NCI-H2196 (cell line): ENCODE measurements around the gene IGF2BP3.
A peak's percentile ranks its signal among the peaks of the same experiment; 100 is the strongest.
"Not testable (repeated sequence)": the region's sequence is repeated elsewhere in the genome, so short reads cannot be mapped to it uniquely, and the experiment has no call there.

Experiments used
- DNase-seq: peaks from one replicate; lab custom pipeline; 2025; ENCODE audit not compliant: unreplicated experiment; lab: John Stamatoyannopoulos, UW

The IGF2BP3 gene

DNA sequence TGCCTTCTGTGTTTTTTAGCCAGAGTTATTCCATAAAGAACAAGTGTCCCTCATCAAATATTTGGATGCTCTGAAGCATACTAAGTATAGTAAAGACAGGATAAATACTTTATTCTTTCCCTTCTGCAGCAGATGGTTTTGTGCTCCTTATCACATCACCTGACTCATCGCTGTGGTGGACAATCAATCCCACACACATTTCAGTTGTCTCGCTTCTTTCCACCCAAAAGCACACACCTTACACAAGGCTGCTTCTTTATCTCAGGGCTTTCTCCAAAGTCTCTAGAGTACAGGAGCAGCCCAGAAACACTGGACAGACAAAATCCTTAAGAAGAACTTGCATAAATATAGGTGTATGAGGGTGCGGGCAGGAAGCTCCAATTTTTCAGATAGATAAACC lies 43.4 kb downstream of the IGF2BP3 start:
- no peak for DNase-seq

DNA sequence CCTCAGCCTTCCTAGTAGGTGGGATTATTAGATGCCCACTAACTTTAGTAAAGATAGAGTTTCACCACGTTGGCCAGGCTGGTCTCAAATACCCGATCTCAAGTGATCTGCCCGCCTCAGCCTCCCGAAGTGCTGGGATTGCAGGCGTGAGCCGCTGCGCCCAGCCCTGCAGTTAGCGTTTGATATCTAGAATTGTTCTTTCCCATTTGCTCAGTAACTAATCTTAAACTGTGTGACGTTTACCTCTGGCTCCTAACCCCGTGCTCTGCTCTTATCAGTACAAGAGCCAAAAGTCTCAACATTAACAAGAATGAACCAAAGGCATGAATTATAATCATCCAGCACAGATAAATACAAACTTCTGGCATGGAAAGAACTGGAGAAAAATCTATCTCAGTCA lies 47.4 kb downstream of the IGF2BP3 start:
- DNase-seq: no peak

DNA sequence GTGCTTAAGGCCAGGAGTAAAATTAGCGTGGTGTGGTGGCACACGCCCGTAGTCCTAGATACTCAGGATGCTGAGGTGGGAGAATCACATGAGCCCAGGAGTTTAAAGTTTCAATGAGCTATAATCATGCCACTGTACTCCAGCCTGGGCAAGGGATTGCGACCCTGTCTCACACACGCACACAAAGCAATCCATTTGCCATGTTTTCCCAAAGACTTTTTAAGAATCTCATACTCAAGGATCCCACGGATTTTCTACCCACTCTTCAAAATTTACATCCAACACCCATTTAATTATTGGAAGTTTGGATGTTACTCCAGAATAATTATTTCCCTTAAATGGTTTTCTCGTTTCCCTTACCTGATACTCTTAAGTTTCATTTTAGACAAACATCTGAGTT lies 47.9 kb downstream of the IGF2BP3 start:
- no peak for DNase-seq

DNA sequence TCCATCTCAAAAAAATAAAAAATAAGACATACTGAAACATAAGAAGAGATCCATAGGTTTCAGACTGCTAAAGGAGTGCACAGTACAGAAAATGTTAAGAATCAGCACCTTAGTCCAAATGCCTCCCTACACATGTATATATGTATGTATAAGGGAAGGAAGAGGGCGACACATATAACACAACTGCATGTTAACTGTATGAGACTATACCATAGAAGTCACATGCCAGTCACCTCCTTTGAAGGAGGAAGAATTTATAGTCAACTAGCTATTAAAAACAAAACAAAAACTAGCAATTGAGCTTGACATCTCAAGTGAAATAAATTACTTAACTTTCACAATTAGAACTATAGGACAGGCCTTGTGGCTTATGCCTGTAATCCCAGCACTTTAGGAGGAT lies 50.4 kb downstream of the IGF2BP3 start:
- no peak for DNase-seq

DNA sequence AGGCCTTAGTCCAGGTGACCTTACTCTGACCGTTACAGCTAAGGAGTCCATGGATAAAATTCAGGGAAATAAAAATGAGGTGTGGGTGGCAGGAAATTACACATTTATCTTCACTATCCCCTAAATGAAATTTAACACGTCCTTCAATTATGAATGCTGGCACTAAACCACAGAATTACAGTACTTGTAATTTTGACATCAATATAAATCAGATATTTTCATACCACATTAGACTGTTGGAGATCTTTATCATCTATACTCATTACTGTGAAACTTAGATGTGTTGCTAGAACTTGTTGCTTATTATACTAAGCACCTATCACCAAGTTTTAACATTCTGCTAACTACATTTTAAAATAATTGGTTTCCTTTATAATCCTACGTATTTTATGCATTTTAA lies 51.1 kb downstream of the IGF2BP3 start:
- no peak for DNase-seq

DNA sequence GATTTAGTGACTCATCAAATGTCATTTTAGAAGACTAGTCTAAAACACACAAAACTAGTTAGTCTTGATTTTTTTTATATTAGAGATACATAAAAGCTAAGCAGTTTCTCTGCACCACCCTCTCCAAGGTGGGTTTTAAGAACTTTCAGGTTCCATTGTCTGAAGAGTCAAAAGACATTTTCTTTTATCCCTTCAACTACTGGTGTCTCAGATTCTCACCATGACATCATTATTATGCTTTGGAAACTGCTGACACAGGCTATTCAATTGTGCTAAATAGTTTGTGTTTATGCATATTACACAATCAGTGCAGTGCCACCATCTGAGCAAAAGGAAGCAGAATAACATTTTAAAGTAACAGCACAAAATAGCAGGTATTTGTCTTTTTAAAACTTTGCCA lies 52.2 kb downstream of the IGF2BP3 start:
- no peak for DNase-seq

DNA sequence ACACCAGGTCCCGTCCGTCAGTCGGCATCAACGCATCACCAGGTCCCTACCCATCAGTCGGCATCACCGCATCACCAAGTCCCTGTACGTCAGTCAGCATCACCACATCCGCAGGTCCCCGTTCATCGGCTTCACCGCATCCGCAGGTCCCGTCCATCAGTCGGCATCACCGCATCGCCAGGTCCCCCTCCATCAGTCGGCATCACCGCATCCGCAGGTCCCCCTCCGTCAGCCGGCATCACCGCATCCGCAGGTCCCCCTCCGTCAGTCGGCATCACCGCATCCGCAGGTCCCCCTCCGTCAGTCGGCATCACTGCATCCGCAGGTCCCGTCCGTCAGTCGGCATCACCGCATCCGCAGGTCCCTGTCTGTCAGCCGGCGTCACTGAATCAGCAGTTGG lies 55.1 kb downstream of the IGF2BP3 start:
- DNase-seq: no peak

DNA sequence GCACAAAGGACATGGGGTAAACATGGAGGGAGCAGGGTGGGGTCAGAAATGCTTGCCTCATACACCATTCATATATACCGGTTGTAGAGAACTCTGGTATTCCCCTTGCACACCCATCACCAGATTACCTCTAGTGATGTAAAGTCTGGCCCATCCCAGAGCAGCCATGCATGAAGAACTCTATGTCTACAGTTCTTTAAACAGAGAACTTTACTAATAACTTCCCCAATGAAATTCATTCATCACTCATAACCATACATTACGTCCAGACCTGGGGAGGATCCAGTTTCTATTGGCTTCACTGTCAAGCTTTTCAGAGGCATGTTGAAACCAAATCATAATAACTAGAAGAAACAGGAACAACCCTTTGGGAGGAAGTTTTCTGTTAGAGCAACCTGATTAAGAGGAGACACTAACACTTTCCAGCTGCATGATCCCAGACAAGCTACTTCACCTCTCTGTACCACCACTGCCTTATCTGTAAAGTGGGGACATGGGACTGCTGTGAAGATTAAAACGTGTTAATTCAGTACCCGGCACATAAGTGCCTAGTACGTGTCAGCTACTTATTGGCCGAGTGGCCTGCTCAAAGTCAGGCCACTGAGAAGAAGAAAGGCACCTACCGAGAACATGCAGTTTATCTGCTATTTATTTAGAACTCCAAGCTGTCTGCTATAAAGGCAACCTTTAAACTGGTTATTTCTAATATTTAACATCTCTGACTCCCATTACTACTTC lies 59.7 kb downstream of the IGF2BP3 start:
- no peak for DNase-seq

DNA sequence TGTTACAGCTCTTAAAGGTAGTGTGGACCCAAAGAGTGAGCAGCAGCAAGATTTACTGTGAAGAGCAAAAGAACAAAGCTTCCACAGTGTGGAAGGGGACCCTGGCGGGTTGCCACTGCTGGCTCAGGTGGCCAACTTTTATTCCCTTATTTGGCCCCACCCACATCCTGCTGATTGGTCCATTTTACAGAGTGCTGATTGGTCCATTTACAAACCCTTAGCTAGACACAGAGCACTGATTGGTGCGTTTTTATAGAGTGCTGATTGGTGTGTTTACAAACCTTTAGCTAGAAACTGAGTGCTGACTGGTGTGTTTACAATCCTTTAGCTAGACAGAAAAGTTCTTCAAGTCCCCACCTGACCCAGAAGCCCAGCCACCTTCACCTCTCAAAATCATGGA lies 63.7 kb downstream of the IGF2BP3 start:
- not testable (repeated sequence) for DNase-seq

DNA sequence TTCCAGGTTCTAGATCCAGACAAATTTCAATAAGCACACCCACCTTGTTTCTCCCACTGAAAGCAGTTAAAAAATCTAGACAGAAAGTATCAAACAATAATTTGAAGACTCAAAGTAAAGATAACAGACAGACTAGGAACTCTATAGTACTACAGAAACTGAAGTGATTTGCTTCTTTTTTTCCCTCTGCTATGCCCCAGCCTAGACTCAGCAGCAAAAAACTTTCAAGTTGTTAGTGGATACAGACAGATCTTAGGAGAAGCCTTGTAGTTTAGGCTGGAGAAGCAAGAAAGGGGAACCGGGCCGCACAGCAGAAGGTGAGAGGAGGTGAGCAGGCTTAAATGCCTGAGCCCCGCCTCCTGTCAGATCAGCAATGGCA lies 65.1 kb downstream of the IGF2BP3 start:
- DNase-seq: no peak

DNA sequence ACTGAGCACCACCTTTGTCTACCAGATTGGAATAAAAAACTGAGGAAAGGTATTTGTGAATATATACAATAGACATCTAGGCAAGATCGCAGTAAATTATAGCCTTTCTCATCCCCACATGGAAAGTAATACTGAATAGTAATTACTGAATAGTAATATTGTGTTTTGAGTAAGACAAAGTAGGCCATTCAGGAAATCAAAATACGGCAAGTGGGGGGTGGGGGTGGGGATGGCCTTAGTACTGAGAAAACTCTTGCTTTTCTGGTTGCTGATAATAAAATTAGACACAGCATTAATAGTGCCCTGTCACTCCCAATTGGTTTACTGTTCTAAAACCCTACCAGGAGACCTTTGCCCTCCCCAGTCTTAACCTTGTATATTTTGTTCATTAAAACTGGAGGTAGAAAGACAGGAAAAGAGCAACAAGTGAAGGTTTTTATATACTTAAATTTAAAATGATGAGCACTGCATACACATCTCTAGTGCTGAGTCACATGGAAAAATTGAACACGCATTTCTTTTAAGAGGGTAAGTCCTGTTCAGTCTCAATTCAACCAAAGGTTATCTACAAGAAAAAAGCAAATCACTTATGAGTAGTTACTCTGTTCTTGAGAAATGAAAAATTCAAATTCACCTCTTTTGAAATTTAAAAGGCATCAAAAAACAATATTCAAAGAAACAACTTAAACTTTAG lies 65.6 kb downstream of the IGF2BP3 start:
- DNase-seq: no peak

DNA sequence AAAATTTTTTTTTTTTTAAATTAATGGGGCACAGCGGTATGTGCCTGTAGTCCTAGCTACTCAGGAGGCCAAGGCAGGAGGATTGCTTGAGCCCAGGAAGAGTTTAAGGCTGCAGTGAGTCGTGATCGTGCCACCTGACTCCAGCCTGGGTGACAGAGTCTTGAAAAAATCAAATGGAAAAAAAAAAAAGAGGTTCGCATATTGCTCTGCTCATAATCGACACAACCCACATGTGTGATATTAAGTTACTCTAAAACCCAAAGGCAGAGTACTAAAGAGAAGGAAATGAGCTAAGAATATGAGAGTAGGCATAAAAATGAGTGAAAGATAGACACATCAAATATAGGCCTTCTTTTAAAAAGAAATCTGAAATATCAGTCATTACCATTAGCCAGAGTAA lies 66.3 kb downstream of the IGF2BP3 start:
- DNase-seq: no peak

DNA sequence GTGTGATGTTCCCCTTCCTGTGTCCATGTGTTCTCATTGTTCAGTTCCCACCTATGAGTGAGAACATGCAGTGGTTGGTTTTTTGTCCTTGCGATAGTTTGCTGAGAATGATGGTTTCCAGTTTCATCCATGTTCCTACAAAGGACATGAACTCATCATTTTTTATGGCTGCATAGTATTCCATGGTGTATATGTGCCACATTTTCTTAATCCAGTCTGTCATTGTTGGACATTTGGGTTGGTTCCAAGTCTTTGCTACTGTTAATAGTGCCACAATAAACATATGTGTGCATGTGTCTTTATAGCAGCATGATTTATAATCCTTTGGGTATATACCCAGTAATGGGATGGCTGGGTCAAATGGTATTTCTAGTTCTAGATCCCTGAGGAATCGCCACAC lies 72.2 kb downstream of the IGF2BP3 start:
- not testable (repeated sequence) for DNase-seq

DNA sequence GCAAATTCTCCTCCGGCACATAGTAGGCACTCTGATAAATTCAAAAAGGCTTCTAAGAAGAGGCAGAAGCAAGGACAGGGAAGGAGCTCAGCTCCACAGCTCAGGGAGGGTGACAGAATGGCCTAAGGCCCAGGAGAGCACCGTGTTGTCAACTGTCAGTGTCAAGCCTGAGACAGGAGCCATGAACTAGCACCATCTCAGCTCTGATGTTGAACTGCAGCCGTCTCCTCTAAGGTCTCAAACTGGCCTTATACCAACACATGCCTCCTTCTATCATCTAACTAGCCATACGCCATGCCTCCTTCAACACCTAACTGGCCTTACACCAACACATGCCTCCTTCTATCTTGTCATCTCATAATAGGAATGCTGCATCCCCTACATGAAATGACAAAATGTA lies 73.0 kb downstream of the IGF2BP3 start:
- no peak for DNase-seq

DNA sequence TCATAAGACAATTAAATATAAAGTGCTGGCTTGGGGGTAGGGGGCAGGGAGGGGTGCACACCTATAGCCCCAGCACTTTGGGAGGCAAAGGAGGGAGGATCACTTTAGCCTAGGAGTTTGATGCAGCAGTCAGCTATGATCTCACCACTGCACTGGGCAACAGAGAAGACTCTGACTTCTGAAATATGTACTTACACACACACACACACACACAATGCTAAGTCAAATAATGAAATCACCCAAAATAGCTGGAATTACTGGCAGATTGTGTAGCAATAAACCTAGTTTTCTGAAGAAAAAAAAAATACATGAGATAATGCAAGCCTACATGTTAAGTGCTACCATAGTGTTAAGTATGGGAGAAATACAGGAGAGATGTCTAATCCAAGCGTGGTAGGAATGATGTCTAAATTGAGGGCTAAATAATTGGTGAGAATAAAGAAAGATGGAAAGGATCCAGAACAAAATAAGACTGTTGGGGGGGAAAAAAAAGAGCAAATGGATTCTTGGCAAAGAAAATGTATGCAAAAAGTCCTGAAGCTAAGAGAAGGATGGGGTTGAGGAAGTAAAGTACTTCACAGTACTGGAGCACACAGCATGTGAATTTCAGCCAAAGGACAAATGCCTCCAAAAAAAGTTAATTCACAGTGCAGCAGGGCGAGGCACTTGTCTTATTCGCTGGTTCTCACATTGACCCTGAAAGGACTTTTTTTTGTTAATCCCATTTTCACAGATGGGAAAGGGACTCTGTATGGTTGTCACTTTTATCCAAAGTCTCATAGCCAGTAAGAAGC lies 73.9 kb downstream of the IGF2BP3 start:
- DNase-seq: no peak

DNA sequence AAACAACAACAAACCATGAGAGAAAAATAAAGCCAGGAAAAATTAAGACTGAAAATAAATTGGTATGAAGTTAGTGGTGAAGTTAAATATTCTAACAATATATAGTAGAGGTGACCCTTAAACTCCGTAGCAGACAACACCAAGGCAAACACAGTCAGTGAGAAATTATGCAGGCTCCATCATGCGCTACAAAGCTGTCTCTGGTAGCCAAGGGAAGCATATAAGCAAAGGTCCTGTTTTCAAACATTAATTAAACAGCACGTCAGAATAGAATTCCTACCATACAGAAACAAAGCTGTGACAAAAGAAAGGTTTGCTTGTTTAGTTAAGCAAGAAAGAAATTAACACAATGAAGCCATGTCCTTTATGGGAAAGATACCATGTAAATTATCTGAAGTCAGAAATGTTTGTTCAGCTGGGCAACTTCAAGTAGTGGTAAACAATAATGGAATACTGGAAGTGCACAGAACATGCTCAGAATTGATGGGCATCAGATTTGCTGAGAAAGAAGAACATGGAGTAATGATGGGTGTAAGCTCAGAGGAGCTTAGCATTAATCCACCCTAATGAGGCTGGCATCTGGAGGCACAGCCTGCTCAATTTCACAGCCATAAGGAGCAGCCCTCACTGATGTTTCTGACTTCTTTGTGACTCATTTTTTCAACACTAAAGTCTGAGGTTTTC lies 75.7 kb downstream of the IGF2BP3 start:
- DNase-seq: peak; percentile 63

DNA sequence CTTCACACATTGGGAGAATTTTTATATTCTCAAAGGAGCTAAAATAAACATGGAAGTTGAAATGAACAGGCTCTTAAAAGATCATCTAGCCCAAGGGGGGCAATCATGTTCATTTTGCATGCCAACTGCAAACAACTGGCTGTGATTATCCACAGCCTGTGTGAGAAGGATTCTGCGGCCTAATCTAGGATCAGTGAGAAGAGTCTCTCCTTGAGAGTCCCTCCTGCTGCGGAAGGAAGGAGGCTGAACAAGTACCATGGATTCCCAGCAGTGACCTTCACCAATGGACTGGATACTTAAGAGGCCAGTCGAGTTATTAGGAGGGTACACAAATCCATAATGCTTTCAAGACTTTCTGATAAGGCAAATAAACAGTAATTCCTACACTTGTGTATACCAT lies 76.7 kb downstream of the IGF2BP3 start:
- no peak for DNase-seq

DNA sequence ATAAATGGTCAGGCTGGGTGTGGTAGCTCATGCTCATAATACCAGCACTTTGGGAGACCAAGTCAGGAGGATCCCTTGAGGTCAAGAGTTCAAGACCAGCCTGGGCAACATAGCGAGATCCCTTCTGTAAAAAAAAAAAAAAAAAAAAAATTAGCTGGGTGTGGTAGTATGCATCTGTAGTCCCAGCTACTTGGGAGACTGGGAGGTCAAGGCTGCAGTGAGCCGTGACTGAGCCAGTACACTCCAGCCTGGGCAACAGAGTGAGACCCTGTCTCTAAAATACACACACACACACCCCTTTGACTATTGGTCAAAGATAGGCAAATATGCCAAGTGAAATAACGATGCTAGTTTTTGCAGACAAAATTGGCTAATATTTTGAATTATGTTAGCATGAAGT lies 80.6 kb downstream of the IGF2BP3 start:
- DNase-seq: no peak

DNA sequence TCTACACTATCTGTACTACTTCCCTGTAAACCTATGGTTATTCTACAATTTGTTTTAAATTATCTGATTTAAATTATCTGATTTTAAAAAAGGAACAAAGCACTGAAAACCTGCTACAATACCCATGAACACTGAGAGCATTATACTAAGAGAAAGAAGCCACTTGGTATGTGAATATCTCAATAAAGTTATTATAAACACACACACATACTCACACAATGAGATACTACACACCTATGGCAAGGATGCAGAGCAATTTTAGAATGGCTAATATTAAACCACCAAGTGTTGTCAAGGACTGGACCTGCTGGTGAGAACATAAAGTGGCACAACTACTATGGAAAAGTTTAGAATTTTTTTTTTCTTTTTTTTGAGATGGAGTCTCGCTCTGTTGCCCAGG lies 82.7 kb downstream of the IGF2BP3 start:
- DNase-seq: no peak

DNA sequence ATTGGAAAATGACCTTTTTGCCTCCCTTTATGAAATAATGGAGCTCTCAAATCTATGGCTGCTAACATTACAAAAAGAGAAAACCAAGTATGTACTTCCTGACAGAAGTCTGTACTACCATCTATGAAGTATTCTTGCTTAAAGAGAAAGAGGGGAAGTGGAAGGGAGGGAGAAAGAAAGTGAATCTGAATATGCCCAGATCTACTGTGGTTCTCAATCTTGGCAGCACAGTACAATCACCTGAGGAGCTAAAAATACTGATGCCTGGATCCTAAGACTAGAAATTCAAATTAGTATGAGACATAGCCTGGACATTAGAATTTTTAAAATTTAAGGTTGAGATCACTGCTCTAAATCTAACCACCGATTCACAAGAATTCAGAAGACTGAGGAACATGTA lies 85.2 kb downstream of the IGF2BP3 start:
- no peak for DNase-seq

DNA sequence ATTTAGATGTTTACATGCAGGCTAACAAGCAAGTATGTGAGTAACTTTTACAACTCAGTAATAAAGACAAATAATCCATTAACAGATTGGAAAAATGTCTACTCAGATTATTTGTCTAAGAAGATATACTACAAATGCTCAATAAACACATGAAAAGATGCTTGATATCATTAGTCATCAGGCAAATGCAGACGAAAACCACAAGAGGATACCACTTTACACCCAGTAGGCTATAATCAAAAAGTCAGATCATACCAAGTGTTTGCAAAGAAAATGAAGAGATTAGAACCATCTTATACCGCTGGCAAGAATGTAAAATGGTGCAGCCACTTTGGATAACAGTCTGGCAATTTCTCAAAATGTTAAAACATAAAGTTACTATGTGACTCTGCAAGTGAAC lies 87.1 kb downstream of the IGF2BP3 start:
- no peak for DNase-seq

DNA sequence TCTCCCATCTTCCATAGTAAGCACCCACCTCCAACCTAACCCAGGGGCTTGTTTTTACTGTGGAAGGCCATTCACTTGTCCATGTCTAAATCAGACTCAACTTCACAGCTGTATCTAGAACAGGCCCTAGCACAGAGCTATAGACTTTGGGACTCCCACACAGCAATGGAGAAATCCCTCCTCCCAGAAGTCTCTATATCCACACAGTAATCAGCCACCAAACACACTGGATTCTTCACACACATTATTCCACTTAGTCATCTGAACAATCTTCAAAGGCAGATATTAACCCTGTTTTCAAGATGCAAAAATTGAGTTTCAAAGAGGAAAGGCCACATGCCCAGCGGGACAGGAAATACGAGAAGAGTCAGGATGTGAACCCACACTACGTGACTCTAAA lies 89.3 kb downstream of the IGF2BP3 start:
- DNase-seq: no peak
